CD4-positive, alpha-beta T cell (primary cell): ENCODE measurements around the gene PSPH. TPM values are rescaled to one million over a fixed set of nuclear protein-coding genes. Genes with fewer than 3 reads are reported as not detected.
A peak's percentile ranks its signal among the peaks of the same experiment; 100 is the strongest.
"Not testable (repeated sequence)": the region's sequence is repeated elsewhere in the genome, so short reads cannot be mapped to it uniquely, and the experiment has no call there.

Source experiments
- ATAC-seq: fragments of 200-7000 bp; cut with Tn5 transposase; one replicate; pipeline ENCODE4 v1.10.0; 2022; ENCODE audit warnings: mild to moderate bottlenecking; ENCODE audit not compliant: poor library complexity
- CTCF ChIA-PET: fragments of 350-600 bp; sonication (Branson Sonifier 250); formaldehyde crosslinking; loops from one replicate; lab custom pipeline; 2021; ENCODE audit warnings: antibody characterized with exemption, inconsistent platforms; lab: Charles Lee
- POLR2A ChIA-PET: fragments of 350-600 bp; sonication (Branson Sonifier 250); formaldehyde crosslinking; loops from one replicate; lab custom pipeline; 2021; ENCODE audit warnings: antibody characterized with exemption, inconsistent platforms; lab: Charles Lee
- DNase-seq, 14 experiments: peaks; one replicate each; pipeline ENCODE4 v3.0.0-alpha.2; 2013 to 2020; ENCODE audit warnings: mixed read lengths in 2 of 14
- H3K27ac ChIP-seq, 2 donors: one replicate each; pipeline versions ENCODE4 v1.5.1 to v1.7.0; 2013; ENCODE audit warnings: low read length in 2 of 2, low read depth in 1 of 2, mild to moderate bottlenecking in 1 of 2
- H3K27me3 ChIP-seq, 2 experiments: 1 replicate in 1 of 2; 2 replicates in 1 of 2; pipeline versions ENCODE4 v1.6.1 to v1.7.0; 2013; ENCODE audit warnings: low read length in 2 of 2, control low read depth in 1 of 2, mild to moderate bottlenecking in 1 of 2, moderate library complexity in 1 of 2; ENCODE audit not compliant: insufficient read depth in 2 of 2, control insufficient read depth in 1 of 2
- H3K36me3 ChIP-seq: one replicate; pipeline ENCODE4 v1.6.1; 2013; ENCODE audit warnings: low read length, control low read depth; ENCODE audit not compliant: insufficient read depth
- H3K4me1 ChIP-seq: one replicate; pipeline ENCODE4 v1.6.1; 2013; ENCODE audit warnings: low read length, control low read depth; ENCODE audit not compliant: insufficient read depth
- H3K4me3 ChIP-seq: one replicate; pipeline ENCODE4 v1.5.1; 2013; ENCODE audit warnings: mild to moderate bottlenecking, low read length, moderate library complexity
- H3K9me3 ChIP-seq, 2 experiments: 1 replicate in 1 of 2; 2 replicates in 1 of 2; pipeline versions ENCODE4 v1.6.1 to v1.7.0; 2013; ENCODE audit warnings: low read length in 2 of 2, mild to moderate bottlenecking in 2 of 2, control low read depth in 1 of 2, moderate library complexity in 1 of 2; ENCODE audit not compliant: control insufficient read depth in 1 of 2, insufficient read depth in 1 of 2
- H3K27ac Mint-ChIP-seq: one replicate; pipeline ENCODE4 v1.8.0; 2020; ENCODE audit warnings: mixed read lengths
- H3K27me3 Mint-ChIP-seq: one replicate; pipeline ENCODE4 v1.8.0; 2021; ENCODE audit warnings: mixed read lengths
- H3K36me3 Mint-ChIP-seq: one replicate; pipeline ENCODE4 v1.8.0; 2021; ENCODE audit warnings: low read depth, mixed read lengths
- H3K4me1 Mint-ChIP-seq: one replicate; pipeline ENCODE4 v1.8.0; 2021; ENCODE audit warnings: low read depth, mixed read lengths
- H3K4me3 Mint-ChIP-seq: one replicate; pipeline ENCODE4 v1.8.0; 2020; ENCODE audit warnings: mild to moderate bottlenecking, mixed read lengths
- H3K9me3 Mint-ChIP-seq: one replicate; pipeline ENCODE4 v1.8.0; 2020; ENCODE audit warnings: mixed read lengths
- CTCF ChIP-seq: fragments of 200-600 bp; IDR thresholded peaks from one replicate; pipeline ENCODE4 v1.8.0; 2022; ENCODE audit warnings: antibody characterized with exemption, mild to moderate bottlenecking
- intact Hi-C, 2 experiments: fragments of 100-400 bp; cut with DNase I in 1 of 2; cut with micrococcal nuclease in 1 of 2; formaldehyde crosslinking; loops; one replicate each; pipeline versions ENCODE4 v1.15.1 to v1.9.0; 2023 to 2025; cut with DNase I, micrococcal nuclease
- total RNA-seq, 174 experiments: library from RNA in 2 of 174; stranded (reverse) in 2 of 174; gene quantifications; one replicate each; pipeline ENCODE4 v1.2.3 and lab custom pipeline; 2021 to 2026

Gene PSPH
- total RNA-seq, 2 experiments from 2014 or later = 1.2 to 1.9 TPM

GRCh38 chr7:56053379-56053778, 2.1 kb upstream of the PSPH start:
- no peak overlapping the region for H3K27ac ChIP-seq
- Mint-ChIP-seq H3K4me1 (peaks cover 51% of the 10 kb centered on the region), H3K9me3 (no peaks in the 10 kb centered on the region), H3K36me3 (peaks cover 57% of the 10 kb centered on the region), H3K27me3 (no peaks in the 10 kb centered on the region), H3K27ac (peak overlapping the region; percentile 83), H3K4me3 (peak overlapping the region; percentile 82)
- H3K9me3 ChIP-seq = no peaks in the 10 kb centered on the region
- CTCF ChIA-PET = no interaction called here
- intact Hi-C loops = loop anchor here in 1 of 2 experiments (1.0 to 5.0 kb wide), 5 partner anchors 9 to 686 kb away; partner anchors contain the start of genes CHCHD2, LANCL2, MRPS17 and ZNF713
- no peak overlapping the region for H3K4me3 ChIP-seq
- no peaks in the 10 kb centered on the region for H3K27me3 ChIP-seq
- POLR2A ChIA-PET = interaction anchor here (2.0 to 3.3 kb wide), 2 partner anchors 11 to 19 kb away, joined by 5 to 17 read pairs; partner anchors contain the start of gene SUMF2
- DNase-seq = no peak
- ATAC-seq = no peak
- H3K4me1 ChIP-seq = peaks cover 27% of the 10 kb centered on the region
- no peak for TF ChIP-seq CTCF
- H3K36me3 ChIP-seq = peaks cover 54% of the 10 kb centered on the region

GRCh38 chr7:56051053-56051338, 248 bp downstream of the PSPH start:
- no peak for DNase-seq
- Histone ChIP-seq H3K36me3 (peaks cover 33% of the 10 kb centered on the region), H3K27me3 (no peaks in the 10 kb centered on the region), H3K9me3 (no peaks in the 10 kb centered on the region), H3K27ac (peak overlapping the region; percentile 66 to 81), H3K4me1 (peaks cover 27% of the 10 kb centered on the region), H3K4me3 (peak overlapping the region; percentile 74)
- Mint-ChIP-seq H3K27me3 (no peaks in the 10 kb centered on the region), H3K4me3 (peak overlapping the region; percentile 93), H3K4me1 (peaks cover 54% of the 10 kb centered on the region), H3K27ac (peak overlapping the region; percentile 83), H3K36me3 (peaks cover 37% of the 10 kb centered on the region), H3K9me3 (no peaks in the 10 kb centered on the region)
- no peak for ATAC-seq
- intact Hi-C loops = loop anchor here (1.0 to 5.0 kb wide), 6 partner anchors 13 to 684 kb away; partner anchors contain the start of genes CHCHD2 (in 1 of the 2), LANCL2 (in 1 of the 2), MRPS17 (in 1 of the 2) and SUMF2 (in 1 of the 2)
- POLR2A ChIA-PET = interaction anchor here (1.0 to 2.3 kb wide), 8 partner anchors 8 to 685 kb away, joined by 3 to 55 read pairs (median 7); partner anchors contain the start of genes CHCHD2, NIPSNAP2, SUMF2 and VOPP1
- no peak for TF ChIP-seq CTCF
- CTCF ChIA-PET = interaction anchor here (0.7 to 1.5 kb wide), 4 partner anchors 14 to 487 kb away, joined by 3 to 12 read pairs (median 3); partner anchors contain the start of gene SUMF2

GRCh38 chr7:56048763-56049162, 2.5 kb downstream of the PSPH start:
- peaks cover 12% of the 10 kb centered on the region for H3K36me3 ChIP-seq
- H3K4me3 Mint-ChIP-seq = peak overlapping the region; percentile 54
- ATAC-seq, H3K27me3 ChIP-seq, DNase-seq, H3K9me3 ChIP-seq, H3K27me3 Mint-ChIP-seq, POLR2A ChIA-PET, H3K4me3 ChIP-seq, H3K9me3 Mint-ChIP-seq, CTCF ChIA-PET, H3K27ac ChIP-seq: not testable (repeated sequence)
- H3K36me3 Mint-ChIP-seq = peaks cover 16% of the 10 kb centered on the region
- H3K4me1 Mint-ChIP-seq = peaks cover 43% of the 10 kb centered on the region
- peak overlapping the region; percentile 27 for H3K27ac Mint-ChIP-seq
- peaks cover 27% of the 10 kb centered on the region for H3K4me1 ChIP-seq
- intact Hi-C loops = loop anchor here in 1 of 2 experiments (10.0 kb wide), 1 partner anchor 1294 kb away; the partner anchor contains the start of gene SEC61G
